GM19035 (cell line): ENCODE measurements around the gene IFNGR2.
A peak's percentile ranks its signal among the peaks of the same experiment; 100 is the strongest.
"Not testable (repeated sequence)": the region's sequence is repeated elsewhere in the genome, so short reads cannot be mapped to it uniquely, and the experiment has no call there.

ENCODE experiments used
- ATAC-seq: cut with Tn5 transposase; IDR thresholded peaks from one replicate; pipeline ENCODE4 v1.9.1; 2021; ENCODE audit not compliant: unreplicated experiment

Gene IFNGR2

GRCh38 chr21:33434770-33435360 lies 31.7 kb downstream of the IFNGR2 start:
- peak; percentile 88 for ATAC-seq

DNA sequence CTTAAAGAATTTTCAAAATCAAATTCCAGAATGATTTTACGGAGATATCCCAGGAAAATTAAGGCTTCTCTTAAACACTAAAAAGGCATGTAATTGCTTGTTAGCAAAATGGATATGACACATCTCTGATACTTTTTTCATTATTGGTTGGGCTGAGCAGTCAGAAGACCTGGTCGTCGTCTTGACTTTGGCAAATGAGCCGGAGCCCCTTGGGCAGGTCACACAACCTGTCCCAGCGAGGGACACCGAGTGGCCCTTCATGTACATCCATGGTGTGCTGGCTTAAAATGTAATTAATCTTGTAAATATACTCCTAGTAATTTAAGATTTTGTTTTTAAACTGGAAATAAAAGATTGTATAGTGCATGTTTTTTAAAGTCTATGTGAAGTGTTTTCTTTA lies 33.9 kb downstream of the IFNGR2 start:
- no peak for ATAC-seq

DNA sequence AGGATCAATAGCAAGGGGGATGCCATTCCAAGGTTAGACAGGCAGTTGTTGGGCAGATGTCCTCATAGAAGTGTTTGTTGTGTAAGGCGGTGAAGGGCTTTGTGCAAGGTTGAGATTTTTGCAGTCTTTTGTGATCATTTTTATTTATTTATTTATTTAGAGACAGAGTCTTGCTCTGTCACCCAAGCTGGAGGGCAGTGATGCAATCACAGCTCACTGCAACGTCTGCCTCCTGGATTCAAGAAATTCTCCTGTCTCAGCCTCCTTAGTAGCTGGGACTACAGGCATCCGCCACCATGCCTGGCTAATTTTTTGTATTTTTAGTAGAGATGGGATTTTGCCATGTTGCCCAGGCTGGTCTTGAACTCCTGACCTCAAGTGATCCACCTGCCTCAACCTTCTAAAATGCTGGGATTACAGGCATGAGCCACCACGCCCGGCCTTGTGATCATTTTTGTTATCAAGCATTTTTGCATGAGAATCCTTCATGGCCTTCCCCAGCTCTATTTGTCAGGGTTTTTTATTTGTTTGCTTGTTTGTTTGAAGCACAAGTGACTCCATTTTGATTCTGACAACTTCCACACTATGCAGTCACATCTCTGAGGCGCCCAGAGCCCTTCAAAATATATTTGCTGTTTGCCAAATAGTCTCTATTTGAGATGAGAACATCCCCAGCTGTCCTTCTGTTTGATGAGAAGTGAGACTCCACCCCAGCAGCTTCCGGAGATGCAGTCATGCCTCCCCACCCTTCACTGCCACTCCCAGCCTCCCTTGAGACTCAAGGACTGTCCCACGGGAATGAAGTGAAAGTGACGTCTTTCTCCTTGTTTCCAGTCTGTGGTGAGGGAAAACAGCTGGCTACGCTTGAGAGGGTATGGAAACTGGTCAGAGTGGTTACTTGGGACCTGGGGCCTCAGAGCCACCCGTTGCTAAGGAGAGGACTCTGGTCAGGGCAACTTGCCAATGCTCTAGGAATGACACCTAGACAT lies 38.6 kb downstream of the IFNGR2 start:
- ATAC-seq: peak; percentile 70

GRCh38 chr21:33443194-33443593 lies 40.0 kb downstream of the IFNGR2 start:
- ATAC-seq: no peak

- ATAC-seq: no peak
These were observed 41.3 kb downstream of the IFNGR2 start for GRCh38 chr21:33444499-33444898.

- ATAC-seq: not testable (repeated sequence)
These were observed 43.4 kb downstream of the IFNGR2 start for GRCh38 chr21:33446620-33447019.

- ATAC-seq: no peak
These were observed 46.4 kb downstream of the IFNGR2 start for GRCh38 chr21:33449616-33450015.

DNA sequence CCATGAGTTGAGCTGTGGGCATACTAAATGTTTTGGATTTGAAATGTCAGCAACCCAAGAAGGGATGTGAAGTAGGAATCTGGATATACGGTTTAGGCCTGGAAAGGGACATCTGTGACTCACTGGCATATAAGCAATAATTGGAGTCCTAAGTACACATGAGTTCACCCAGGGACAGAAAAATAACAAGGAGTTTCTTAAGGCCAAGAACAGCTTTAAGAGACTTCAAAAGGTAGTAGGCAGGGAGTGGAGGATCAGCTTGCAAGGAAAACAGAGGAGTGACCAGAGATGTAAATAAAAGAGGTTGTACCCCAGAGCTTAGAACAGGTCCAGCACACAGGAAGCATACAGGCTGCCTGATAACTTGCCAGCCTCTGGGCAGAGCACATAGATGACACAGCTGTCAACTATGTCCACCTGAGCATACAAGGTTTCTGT lies 48.4 kb downstream of the IFNGR2 start:
- ATAC-seq: no peak

GRCh38 chr21:33452362-33452761 lies 49.1 kb downstream of the IFNGR2 start:
- no peak for ATAC-seq

DNA sequence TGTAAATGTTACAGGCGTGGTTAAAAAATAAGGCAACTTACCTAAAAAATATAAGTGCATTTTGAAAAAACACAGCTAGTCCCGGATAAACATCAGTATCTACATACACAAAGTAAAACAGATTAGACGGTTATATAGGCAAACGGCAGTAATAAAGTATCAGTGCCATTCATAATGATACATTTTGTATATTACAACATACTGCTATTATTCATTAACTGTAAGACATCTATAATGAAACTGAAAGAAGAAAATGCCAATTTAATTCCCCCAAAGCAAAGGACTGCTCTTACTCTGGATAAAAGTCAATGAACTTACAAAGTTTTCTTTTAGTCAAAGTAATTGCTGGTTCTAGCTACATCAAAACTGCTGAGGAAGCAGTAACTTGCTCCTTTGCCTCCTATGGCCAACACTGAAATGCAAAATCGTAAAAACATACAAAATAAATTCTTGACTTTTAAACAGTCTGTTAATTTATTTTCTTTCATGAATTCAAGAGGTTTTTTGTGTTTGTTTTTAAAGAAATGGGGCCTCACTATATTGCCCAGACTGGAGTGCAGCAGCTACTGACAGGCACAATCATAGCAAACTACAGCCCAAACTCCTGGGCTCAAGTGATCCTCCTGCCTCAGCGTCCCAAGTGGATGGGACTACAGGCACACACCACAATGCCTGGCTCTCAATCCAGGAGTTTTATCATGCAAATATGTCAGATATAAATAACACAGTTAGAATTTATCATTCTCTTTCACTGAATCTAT lies 52.7 kb downstream of the IFNGR2 start:
- ATAC-seq: no peak

- ATAC-seq: no peak
These were observed 55.6 kb downstream of the IFNGR2 start for GRCh38 chr21:33458861-33459260.

GRCh38 chr21:33461538-33462250 lies 58.5 kb downstream of the IFNGR2 start:
- no peak for ATAC-seq

DNA sequence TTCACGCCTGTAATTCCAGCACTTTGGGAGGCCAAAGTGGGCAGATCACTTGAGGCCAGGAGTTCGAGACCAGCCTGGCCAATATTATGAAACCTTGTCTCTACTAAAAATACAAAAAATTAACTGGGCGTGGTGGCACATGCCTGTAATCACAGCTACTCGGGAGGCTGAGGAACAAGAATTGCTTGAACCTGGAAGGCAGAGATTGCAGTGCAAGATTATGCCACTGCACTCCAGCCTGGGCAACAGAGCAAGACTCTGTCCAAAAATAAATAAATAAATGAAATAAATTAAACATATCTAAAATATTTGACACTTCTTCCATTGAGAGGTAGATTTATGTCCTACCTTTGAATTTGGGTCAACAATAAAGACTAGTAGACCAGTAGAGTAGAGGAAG lies 66.0 kb downstream of the IFNGR2 start:
- not testable (repeated sequence) for ATAC-seq

GRCh38 chr21:33470701-33471100 lies 67.5 kb downstream of the IFNGR2 start:
- no peak for ATAC-seq

GRCh38 chr21:33473344-33473743 lies 70.1 kb downstream of the IFNGR2 start:
- no peak for ATAC-seq

DNA sequence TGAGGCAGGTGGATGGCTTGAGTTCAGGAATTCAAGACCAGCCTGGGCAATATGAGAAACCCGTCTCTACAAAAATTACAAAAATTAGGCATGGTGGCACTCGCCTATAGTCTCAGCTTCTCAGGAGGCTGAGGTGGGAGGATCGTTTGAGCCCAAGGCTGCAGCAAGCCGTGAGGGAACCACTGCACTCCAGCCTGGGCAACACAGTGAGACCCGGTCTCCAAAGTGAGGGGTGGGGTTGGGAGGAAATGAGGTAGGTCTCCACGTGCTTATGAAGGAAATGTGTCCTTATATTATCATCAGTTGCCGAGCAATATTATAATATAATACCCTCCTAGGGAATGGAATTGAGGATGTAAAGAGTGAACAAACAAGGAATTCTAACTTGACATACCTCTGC lies 73.9 kb downstream of the IFNGR2 start:
- ATAC-seq: no peak

GRCh38 chr21:33478182-33478581 lies 75.0 kb downstream of the IFNGR2 start:
- no peak for ATAC-seq

DNA sequence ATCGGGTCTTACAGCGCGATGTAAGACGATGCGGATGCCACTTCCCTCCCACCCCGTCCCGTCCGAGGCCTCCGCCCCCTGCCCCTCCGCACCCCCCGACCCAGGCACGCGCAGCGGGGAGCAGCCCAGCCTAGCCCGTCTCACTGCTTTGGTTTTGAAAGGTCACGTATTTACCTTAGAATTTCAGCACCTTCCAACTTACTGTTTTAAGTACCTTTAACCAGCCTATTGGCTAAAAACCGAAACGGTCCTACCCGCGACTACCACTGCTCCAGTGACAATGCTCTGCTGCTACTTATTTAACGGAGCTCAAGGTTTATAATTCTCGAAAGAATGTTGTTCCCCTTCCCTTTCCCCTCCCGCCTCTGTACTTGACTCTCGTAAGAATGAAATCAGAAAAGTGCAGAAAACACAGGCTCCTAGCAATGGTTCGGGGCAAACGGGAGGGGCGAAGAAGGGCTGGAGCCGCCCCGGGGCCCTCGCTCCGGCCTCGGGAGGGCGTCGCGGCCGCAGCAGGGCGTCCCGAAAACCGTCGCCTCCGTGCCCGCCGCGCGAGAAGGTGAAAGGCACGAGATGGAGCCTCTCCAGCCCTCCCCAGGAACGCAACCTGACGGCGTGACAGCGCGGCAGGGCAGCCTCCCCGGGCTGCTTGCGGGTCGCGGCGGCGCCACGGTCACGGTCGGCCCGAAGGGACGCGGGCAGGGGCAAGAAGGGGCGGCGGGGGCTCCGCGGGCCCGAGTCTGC lies 75.9 kb downstream of the IFNGR2 start:
- ATAC-seq: peak; percentile 20

DNA sequence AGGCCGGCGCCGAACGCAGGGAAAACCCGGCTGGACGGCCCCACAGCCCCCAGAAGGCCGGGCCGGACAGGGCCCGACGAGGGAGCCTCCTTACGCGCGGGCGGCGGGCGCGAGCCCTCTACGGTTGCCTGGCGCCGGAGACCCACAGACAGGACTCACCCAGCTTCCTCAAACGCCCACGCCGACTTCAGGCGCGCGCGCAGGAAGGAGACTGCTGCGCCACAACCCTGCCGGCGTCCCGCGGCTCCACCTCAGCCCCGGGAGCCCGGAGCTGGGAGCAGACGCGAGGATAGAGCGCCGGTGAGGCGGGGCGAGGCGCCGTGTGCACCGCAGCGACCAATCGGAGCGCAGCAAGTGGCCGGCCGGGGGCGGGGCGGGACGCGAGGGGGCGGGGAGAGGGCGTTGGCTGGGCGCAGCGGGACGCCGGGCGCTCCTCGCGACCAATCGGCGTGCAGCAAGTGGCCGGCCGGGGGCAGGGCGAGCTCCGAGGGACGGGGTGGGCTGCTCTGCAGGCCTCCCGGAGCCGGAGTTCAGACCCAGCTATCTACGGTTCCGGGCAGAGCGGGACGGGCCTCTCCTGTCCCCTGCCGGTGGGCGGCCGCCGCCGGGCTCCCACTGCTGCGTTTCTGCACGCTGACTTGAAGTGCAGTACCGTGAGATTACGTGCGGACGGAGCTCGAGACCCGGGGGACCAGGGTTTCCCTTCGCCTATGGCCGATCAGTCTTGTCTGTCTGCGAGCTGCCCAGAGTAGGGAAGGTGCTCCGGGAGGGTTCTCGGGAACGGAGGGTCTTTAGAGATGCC lies 76.7 kb downstream of the IFNGR2 start, which contains the start of gene TMEM50B:
Gene TMEM50B, minus strand, starts transcription at position 296 of the 802 bp plus-strand sequence. CDS start 11,089 bp downstream, outside the sequence.
- peak; percentile 90 for ATAC-seq
